K562 (cell line): ENCODE measurements around the gene SYT7.

Experiments
- HNRNPUL1 ChIP-seq: fragments of 200-400 bp; formaldehyde crosslinking; IDR thresholded peaks from 2 replicates; pipeline ENCODE4 v1.6.1; 2017; ENCODE audit warnings: low read length
- KDM1A ChIP-seq, 2 experiments: fragments of 450-650 bp; IDR thresholded peaks; 2 replicates each; pipeline ENCODE4 v1.6.1; 2016; ENCODE audit warnings: mild to moderate bottlenecking in 2 of 2
- MECOM ChIP-seq: fragments of 250-450 bp; sonication (Bioruptor Pico); IDR thresholded peaks from 2 replicates; pipeline ENCODE4 v1.8.0; 2022; ENCODE audit warnings: inconsistent platforms
- NFRKB ChIP-seq: fragments of 450-650 bp; IDR thresholded peaks from 2 replicates; pipeline ENCODE4 v1.6.1; 2016; ENCODE audit warnings: low read depth
- SIN3A ChIP-seq, 2 experiments: fragments of 150-350 bp in 1 of 2; IDR thresholded peaks; 2 replicates each; pipeline ENCODE4 v1.6.1; 2011 to 2016; ENCODE audit warnings: borderline replicate concordance in 2 of 2, low read depth in 2 of 2, low read length in 2 of 2, mild to moderate bottlenecking in 2 of 2, moderate library complexity in 2 of 2; ENCODE audit not compliant: control insufficient read depth in 1 of 2
- TSC22D4 ChIP-seq: fragments of 450-650 bp; IDR thresholded peaks from 2 replicates; pipeline ENCODE4 v1.6.1; 2016; ENCODE audit warnings: missing genetic modification characterization, missing biosample characterization, control low read depth
- ZNF274 ChIP-seq: IDR thresholded peaks from 2 replicates; pipeline ENCODE4 v1.6.1; 2011; ENCODE audit warnings: low read depth, mild to moderate bottlenecking, low read length, moderate library complexity, borderline replicate concordance
- TF ChIP-seq, protein P1 (sequence below), 3 experiments: IDR thresholded peaks in 2 of 3; conservative IDR thresholded peaks in 1 of 3; 2 replicates each; pipeline ENCODE4 v1.5.1; 2011 to 2012; ENCODE audit warnings: low read length in 3 of 3, mild to moderate bottlenecking in 3 of 3, control low read depth in 2 of 3, improper control_type of control experiment in 1 of 3, inconsistent platforms in 1 of 3, low read depth in 1 of 3, mixed read lengths in 1 of 3, moderate library complexity in 1 of 3; ENCODE audit not compliant: insufficient read depth in 2 of 3
- TF ChIP-seq, protein P2 (sequence below): sonication (generic); formaldehyde crosslinking; IDR thresholded peaks from 2 replicates; pipeline ENCODE4 v1.8.0; 2023; ENCODE audit warnings: mild to moderate bottlenecking, missing genetic modification reagents
- TF ChIP-seq, protein P3 (sequence below): IDR thresholded peaks from 3 replicates; pipeline ENCODE4 v1.6.1; 2011; ENCODE audit warnings: borderline replicate concordance, mild to moderate bottlenecking; ENCODE audit not compliant: insufficient read length, insufficient read depth
- TF ChIP-seq, protein P4 (sequence below): IDR thresholded peaks from 2 replicates; pipeline ENCODE4 v1.6.1; 2011; ENCODE audit warnings: borderline replicate concordance, low read depth, mild to moderate bottlenecking, moderate library complexity, low read length; ENCODE audit not compliant: insufficient read depth, poor library complexity, severe bottlenecking

DNA sequence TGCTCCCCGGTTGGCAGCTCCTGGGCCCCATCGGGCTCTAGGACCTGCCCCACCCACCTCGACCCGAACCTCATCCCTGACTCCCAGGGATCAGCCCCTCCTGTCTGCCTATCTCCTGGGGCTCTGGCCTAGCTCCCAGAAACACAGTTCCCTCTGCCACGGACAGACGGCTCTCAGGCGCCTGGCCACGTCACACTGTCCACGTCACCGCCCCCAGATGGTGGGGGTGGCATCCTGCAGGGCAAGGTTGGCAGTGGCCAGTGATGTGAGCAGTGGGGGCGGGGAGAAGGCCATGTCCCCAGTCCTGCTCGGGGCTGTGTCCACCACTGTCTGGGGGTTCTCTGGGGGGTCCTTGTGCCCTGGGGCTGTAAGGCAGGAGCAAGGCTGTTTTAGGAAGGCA, 29.2 kb downstream of the SYT7 start:
- TF ChIP-seq SIN3A (IDR thresholded peaks at IDR 0.05; ENCODE audit: borderline replicate concordance in 2 of 2, control insufficient read depth in 1 of 2, low read depth in 2 of 2, low read length in 2 of 2): no peak
- TF ChIP-seq, protein P1, sequence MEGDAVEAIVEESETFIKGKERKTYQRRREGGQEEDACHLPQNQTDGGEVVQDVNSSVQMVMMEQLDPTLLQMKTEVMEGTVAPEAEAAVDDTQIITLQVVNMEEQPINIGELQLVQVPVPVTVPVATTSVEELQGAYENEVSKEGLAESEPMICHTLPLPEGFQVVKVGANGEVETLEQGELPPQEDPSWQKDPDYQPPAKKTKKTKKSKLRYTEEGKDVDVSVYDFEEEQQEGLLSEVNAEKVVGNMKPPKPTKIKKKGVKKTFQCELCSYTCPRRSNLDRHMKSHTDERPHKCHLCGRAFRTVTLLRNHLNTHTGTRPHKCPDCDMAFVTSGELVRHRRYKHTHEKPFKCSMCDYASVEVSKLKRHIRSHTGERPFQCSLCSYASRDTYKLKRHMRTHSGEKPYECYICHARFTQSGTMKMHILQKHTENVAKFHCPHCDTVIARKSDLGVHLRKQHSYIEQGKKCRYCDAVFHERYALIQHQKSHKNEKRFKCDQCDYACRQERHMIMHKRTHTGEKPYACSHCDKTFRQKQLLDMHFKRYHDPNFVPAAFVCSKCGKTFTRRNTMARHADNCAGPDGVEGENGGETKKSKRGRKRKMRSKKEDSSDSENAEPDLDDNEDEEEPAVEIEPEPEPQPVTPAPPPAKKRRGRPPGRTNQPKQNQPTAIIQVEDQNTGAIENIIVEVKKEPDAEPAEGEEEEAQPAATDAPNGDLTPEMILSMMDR (IDR thresholded peaks at IDR 0.05 in 2 of 3, conservative IDR thresholded peaks at IDR 0.05 in 1 of 3; ENCODE audit: insufficient read depth in 2 of 3, low read depth in 1 of 3, low read length in 3 of 3): no peak
- TF ChIP-seq, protein P2, sequence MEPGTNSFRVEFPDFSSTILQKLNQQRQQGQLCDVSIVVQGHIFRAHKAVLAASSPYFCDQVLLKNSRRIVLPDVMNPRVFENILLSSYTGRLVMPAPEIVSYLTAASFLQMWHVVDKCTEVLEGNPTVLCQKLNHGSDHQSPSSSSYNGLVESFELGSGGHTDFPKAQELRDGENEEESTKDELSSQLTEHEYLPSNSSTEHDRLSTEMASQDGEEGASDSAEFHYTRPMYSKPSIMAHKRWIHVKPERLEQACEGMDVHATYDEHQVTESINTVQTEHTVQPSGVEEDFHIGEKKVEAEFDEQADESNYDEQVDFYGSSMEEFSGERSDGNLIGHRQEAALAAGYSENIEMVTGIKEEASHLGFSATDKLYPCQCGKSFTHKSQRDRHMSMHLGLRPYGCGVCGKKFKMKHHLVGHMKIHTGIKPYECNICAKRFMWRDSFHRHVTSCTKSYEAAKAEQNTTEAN: no peak
- no peak for TF ChIP-seq HNRNPUL1
- TF ChIP-seq ZNF274: no peak
- TF ChIP-seq, protein P3, sequence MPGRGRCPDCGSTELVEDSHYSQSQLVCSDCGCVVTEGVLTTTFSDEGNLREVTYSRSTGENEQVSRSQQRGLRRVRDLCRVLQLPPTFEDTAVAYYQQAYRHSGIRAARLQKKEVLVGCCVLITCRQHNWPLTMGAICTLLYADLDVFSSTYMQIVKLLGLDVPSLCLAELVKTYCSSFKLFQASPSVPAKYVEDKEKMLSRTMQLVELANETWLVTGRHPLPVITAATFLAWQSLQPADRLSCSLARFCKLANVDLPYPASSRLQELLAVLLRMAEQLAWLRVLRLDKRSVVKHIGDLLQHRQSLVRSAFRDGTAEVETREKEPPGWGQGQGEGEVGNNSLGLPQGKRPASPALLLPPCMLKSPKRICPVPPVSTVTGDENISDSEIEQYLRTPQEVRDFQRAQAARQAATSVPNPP: no peak
- TF ChIP-seq, protein P4, sequence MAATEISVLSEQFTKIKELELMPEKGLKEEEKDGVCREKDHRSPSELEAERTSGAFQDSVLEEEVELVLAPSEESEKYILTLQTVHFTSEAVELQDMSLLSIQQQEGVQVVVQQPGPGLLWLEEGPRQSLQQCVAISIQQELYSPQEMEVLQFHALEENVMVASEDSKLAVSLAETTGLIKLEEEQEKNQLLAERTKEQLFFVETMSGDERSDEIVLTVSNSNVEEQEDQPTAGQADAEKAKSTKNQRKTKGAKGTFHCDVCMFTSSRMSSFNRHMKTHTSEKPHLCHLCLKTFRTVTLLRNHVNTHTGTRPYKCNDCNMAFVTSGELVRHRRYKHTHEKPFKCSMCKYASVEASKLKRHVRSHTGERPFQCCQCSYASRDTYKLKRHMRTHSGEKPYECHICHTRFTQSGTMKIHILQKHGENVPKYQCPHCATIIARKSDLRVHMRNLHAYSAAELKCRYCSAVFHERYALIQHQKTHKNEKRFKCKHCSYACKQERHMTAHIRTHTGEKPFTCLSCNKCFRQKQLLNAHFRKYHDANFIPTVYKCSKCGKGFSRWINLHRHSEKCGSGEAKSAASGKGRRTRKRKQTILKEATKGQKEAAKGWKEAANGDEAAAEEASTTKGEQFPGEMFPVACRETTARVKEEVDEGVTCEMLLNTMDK: no peak
- TF ChIP-seq TSC22D4: no peak
- TF ChIP-seq KDM1A (IDR thresholded peaks at IDR 0.05): no peak
- no peak for TF ChIP-seq MECOM (CRISPR knock-in tag)
- TF ChIP-seq NFRKB: no peak
